ENCODE data around the gene AFF3.

GRCh38 chr2:99725820-99726219 lies 416.6 kb downstream of the AFF3 start:
- peak in 3 of 4 donors; percentile 19 to 40 (median 35) for TF ChIP-seq CTCF (IDR thresholded peaks at IDR 0.05)
- no peak for TF ChIP-seq POLR2A (IDR thresholded peaks at IDR 0.05)

Data from right lobe of liver (tissue), 4 donors.